Spleen (tissue), 11 donors: Measurements from ENCODE around the gene SLC2A2. TPM values are rescaled to one million over a fixed set of nuclear protein-coding genes. Genes with fewer than 3 reads are reported as not detected.

Experiments
- DNase-seq: peaks from one replicate; pipeline ENCODE4 v3.0.0-alpha.2; 2020
- H3K27ac ChIP-seq, 8 donors: fragments of 200-600 bp; sonication (generic) in 7 of 8; 1 replicate in 4 of 8; 2 replicates in 4 of 8; pipeline versions ENCODE4 v1.5.0 to v1.8.0; 2016 to 2021; ENCODE audit warnings: inconsistent platforms in 4 of 8, mild to moderate bottlenecking in 4 of 8, moderate library complexity in 1 of 8
- H3K27me3 ChIP-seq, 7 donors: fragments of 200-600 bp; sonication (generic) in 6 of 7; replicated peaks in 1 of 7; 1 replicate in 4 of 7; 2 replicates in 3 of 7; pipeline versions ENCODE4 v1.5.0 to v1.8.0; 2016 to 2021; ENCODE audit warnings: inconsistent platforms in 3 of 7, mild to moderate bottlenecking in 1 of 7
- H3K36me3 ChIP-seq, 6 donors: fragments of 200-600 bp; sonication (generic) in 5 of 6; 1 replicate in 4 of 6; 2 replicates in 2 of 6; pipeline versions ENCODE4 v1.5.0 to v1.8.0; 2016 to 2021; ENCODE audit warnings: inconsistent platforms in 2 of 6
- H3K4me1 ChIP-seq, 6 donors: fragments of 200-600 bp; sonication (generic) in 5 of 6; 1 replicate in 3 of 6; 2 replicates in 3 of 6; pipeline versions ENCODE4 v1.5.0 to v1.8.0; 2016 to 2021; ENCODE audit warnings: inconsistent platforms in 3 of 6
- H3K4me3 ChIP-seq, 8 donors: fragments of 200-600 bp; sonication (generic) in 7 of 8; 1 replicate in 4 of 8; 2 replicates in 4 of 8; pipeline versions ENCODE4 v1.5.0 to v1.8.0; 2016 to 2021; ENCODE audit warnings: inconsistent platforms in 4 of 8, mild to moderate bottlenecking in 4 of 8, moderate library complexity in 2 of 8
- H3K9me3 ChIP-seq, 8 donors: fragments of 200-600 bp; sonication (generic) in 7 of 8; 1 replicate in 4 of 8; 2 replicates in 4 of 8; pipeline versions ENCODE4 v1.5.0 to v1.8.0; 2016 to 2021; ENCODE audit warnings: inconsistent platforms in 4 of 8
- CTCF ChIP-seq, 11 experiments: fragments of 200-600 bp in 7 of 11; fragments of 450-650 bp in 4 of 11; sonication (generic) in 4 of 11; IDR thresholded peaks in 8 of 11; conservative IDR thresholded peaks in 3 of 11; 1 replicate in 7 of 11; 2 replicates in 4 of 11; pipeline versions ENCODE4 v1.4.0 to v1.8.0; 2016 to 2021; ENCODE audit warnings: antibody characterized with exemption in 11 of 11, inconsistent platforms in 4 of 11, mild to moderate bottlenecking in 1 of 11
- POLR2A ChIP-seq, 3 donors: fragments of 450-650 bp; IDR thresholded peaks; one replicate each; pipeline ENCODE4 v1.5.1; 2017; ENCODE audit warnings: antibody characterized with exemption in 3 of 3, mild to moderate bottlenecking in 1 of 3
- POLR2AphosphoS5 ChIP-seq, 3 donors: sonication (generic); formaldehyde crosslinking; IDR thresholded peaks; one replicate each; pipeline ENCODE4 v1.5.1; 2017; ENCODE audit warnings: antibody characterized with exemption in 3 of 3
- WGBS, 5 donors: extraction: QIAGEN DNeasy Blood & Tissue Kit in 3 of 5; methylation state at CpG; one replicate each; pipeline versions ENCODE4 v1.1.5 to v1.1.7; 2013 to 2018; 5-methylcytosine and 5-hydroxymethylcytosine counted together
- intact Hi-C: fragments of 100-400 bp; cut with DNase I; formaldehyde crosslinking; loops from one replicate; pipeline ENCODE4 v1.15.0; 2023; ENCODE audit warnings: low total_unique reads
- polyA plus RNA-seq, 3 donors: library from polyadenylated mRNA; stranded (reverse); fragments of 200-250 nt; gene quantifications; one replicate each; pipeline ENCODE4 v1.2.1, GENCODE V29; 2013
- total RNA-seq, 7 donors: library from RNA; depleted of rRNA in 3 of 7; stranded (reverse); fragments of >200 nt in 3 of 7; fragmentation: NEBNext Ultra II Directional in 4 of 7; extraction: Animal tissue kit (Norgen Biotek cat#: 25700) in 4 of 7; gene quantifications; one replicate each; pipeline versions ENCODE4 v1.1.0 to v1.2.1, GENCODE V29; 2016 to 2021
- donor health status: healthy with polysubstance abuse.
- donor health status: DM: no; HTN: no; CAD: no; lungs with moderate emphysema.
- donor health status: DM: no; HTN: no; CAD: no.
- donor health status: Bipolar disorder and iron deficiency.
- donor health status: healthy.
- donor health status: DM: no; HTN: no; CAD: no.
- donor health status: DM: yes; HTN: yes; CAD: no.

The SLC2A2 gene
- total and polyA plus RNA-seq, 10 donors: not detected

GRCh38 chr3:171046760-171047159 lies 20.2 kb upstream of the SLC2A2 start:
- no peak for TF ChIP-seq POLR2AphosphoS5 (IDR thresholded peaks at IDR 0.05)
- TF ChIP-seq POLR2A (IDR thresholded peaks at IDR 0.05): no peak
- intact Hi-C loops: loop anchor here (5.0 kb wide), 1 partner anchor 521 kb away; no protein-coding TSS in a partner anchor
- H3K27me3 ChIP-seq: no peaks in the 10 kb centered on the region
- no peaks in the 10 kb centered on the region for H3K4me1 ChIP-seq
- H3K36me3 ChIP-seq: no peaks in the 10 kb centered on the region
- 71 to 91% (median 79%) methylated on average over 4 of the region's 4 CpGs for WGBS, 5 donors
- no peak overlapping the region for H3K27ac ChIP-seq
- H3K9me3 ChIP-seq: no peaks in the 10 kb centered on the region
- no peak overlapping the region for H3K4me3 ChIP-seq
- DNase-seq: no peak

- Histone ChIP-seq H3K4me1 (no peaks in the 10 kb centered on the region), H3K36me3 (no peaks in the 10 kb centered on the region), H3K27ac (no peak overlapping the region), H3K27me3 (no peaks in the 10 kb centered on the region), H3K9me3 (no peaks in the 10 kb centered on the region), H3K4me3 (no peak overlapping the region)
- 84 to 91% (median 88%) methylated on average over 14 of the region's 14 CpGs for WGBS, 5 donors
- TF ChIP-seq CTCF (IDR thresholded peaks at IDR 0.05 in 8 of 11, conservative IDR thresholded peaks at IDR 0.05 in 3 of 11) (no peak), POLR2AphosphoS5 (IDR thresholded peaks at IDR 0.05) (no peak), POLR2A (IDR thresholded peaks at IDR 0.05) (no peak)
- DNase-seq: no peak
- intact Hi-C loops: loop anchor here (5.0 kb wide), 1 partner anchor 522 kb away; no protein-coding TSS in a partner anchor
Observed at GRCh38 chr3:171044835-171045793, 18.6 kb upstream of the SLC2A2 start.

GRCh38 chr3:171044384-171044783 lies 17.9 kb upstream of the SLC2A2 start:
- intact Hi-C loops: no loop called here
- TF ChIP-seq POLR2AphosphoS5 (IDR thresholded peaks at IDR 0.05) (no peak), POLR2A (IDR thresholded peaks at IDR 0.05) (no peak), CTCF (IDR thresholded peaks at IDR 0.05 in 8 of 11, conservative IDR thresholded peaks at IDR 0.05 in 3 of 11) (no peak)
- 38 to 92% (median 77%) methylated on average over 1 of the region's 1 CpG for WGBS, 5 donors

GRCh38 chr3:171039674-171040073 lies 13.2 kb upstream of the SLC2A2 start:
- intact Hi-C loops: no loop called here
- Histone ChIP-seq H3K27ac (no peak overlapping the region), H3K27me3 (peaks cover 0 to 7% (median 0%) of the 10 kb centered on the region in 7 donors), H3K36me3 (no peaks in the 10 kb centered on the region), H3K9me3 (no peaks in the 10 kb centered on the region), H3K4me3 (no peak overlapping the region), H3K4me1 (no peaks in the 10 kb centered on the region)
- TF ChIP-seq POLR2AphosphoS5 (IDR thresholded peaks at IDR 0.05): no peak
- no peak for TF ChIP-seq CTCF (IDR thresholded peaks at IDR 0.05 in 8 of 11, conservative IDR thresholded peaks at IDR 0.05 in 3 of 11)
- 75 to 89% (median 81%) methylated on average over 1 of the region's 1 CpG for WGBS, 5 donors
- DNase-seq: no peak

More at GRCh38 chr3:171044384-171044783, 17.9 kb upstream of the SLC2A2 start:
- H3K27me3 ChIP-seq: no peaks in the 10 kb centered on the region
- no peaks in the 10 kb centered on the region for H3K9me3 ChIP-seq
- H3K27ac ChIP-seq: no peak overlapping the region
- DNase-seq: no peak
- no peaks in the 10 kb centered on the region for H3K36me3 ChIP-seq
- no peak overlapping the region for H3K4me3 ChIP-seq
- no peaks in the 10 kb centered on the region for H3K4me1 ChIP-seq
